Measurements from ENCODE around the gene ZNF792.
"Not testable (repeated sequence)": the region's sequence is repeated elsewhere in the genome, so short reads cannot be mapped to it uniquely, and the experiment has no call there.

The ZNF792 gene

GRCh38 chr19:34998777-34999497 is 34.9 kb upstream of the ZNF792 start:
- peak; percentile 85 for DNase-seq (ENCODE audit: low read depth, low spot score)

- DNase-seq (ENCODE audit: low read depth, low spot score): not testable (repeated sequence)
Measured at GRCh38 chr19:34998224-34998623, 34.2 kb upstream of the ZNF792 start.

- DNase-seq (ENCODE audit: low read depth, low spot score): no peak
Measured at GRCh38 chr19:34997071-34997617, 33.1 kb upstream of the ZNF792 start.

GRCh38 chr19:34995551-34995950 is 31.5 kb upstream of the ZNF792 start:
- DNase-seq (ENCODE audit: low read depth, low spot score): no peak

GRCh38 chr19:34994643-34995541 is 30.9 kb upstream of the ZNF792 start:
- DNase-seq (ENCODE audit: low read depth, low spot score): no peak

- no peak for DNase-seq (ENCODE audit: low read depth, low spot score)
Measured at GRCh38 chr19:34994286-34994642, 30.2 kb upstream of the ZNF792 start.

GRCh38 chr19:34992582-34992981 is 28.6 kb upstream of the ZNF792 start:
- DNase-seq (ENCODE audit: low read depth, low spot score): not testable (repeated sequence)

GRCh38 chr19:34991542-34992333 is 27.7 kb upstream of the ZNF792 start:
- DNase-seq (ENCODE audit: low read depth, low spot score): no peak

GRCh38 chr19:34990578-34991192 is 26.7 kb upstream of the ZNF792 start:
- DNase-seq (ENCODE audit: low read depth, low spot score): no peak

GRCh38 chr19:34989298-34989697 is 25.3 kb upstream of the ZNF792 start:
- no peak for DNase-seq (ENCODE audit: low read depth, low spot score)

GRCh38 chr19:34988119-34988518 is 24.1 kb upstream of the ZNF792 start:
- no peak for DNase-seq (ENCODE audit: low read depth, low spot score)

GRCh38 chr19:34985249-34986022 is 21.4 kb upstream of the ZNF792 start:
- DNase-seq (ENCODE audit: low read depth, low spot score): peak; percentile 38

- DNase-seq (ENCODE audit: low read depth, low spot score): no peak
Measured at GRCh38 chr19:34984287-34984686, 20.3 kb upstream of the ZNF792 start.

- DNase-seq (ENCODE audit: low read depth, low spot score): no peak
Measured at GRCh38 chr19:34983786-34984185, 19.8 kb upstream of the ZNF792 start.

GRCh38 chr19:34982275-34982674 is 18.2 kb upstream of the ZNF792 start:
- no peak for DNase-seq (ENCODE audit: low read depth, low spot score)

GRCh38 chr19:34979819-34980640 is 16.0 kb upstream of the ZNF792 start:
- DNase-seq (ENCODE audit: low read depth, low spot score): no peak

GRCh38 chr19:34976611-34977010 is 12.6 kb upstream of the ZNF792 start:
- no peak for DNase-seq (ENCODE audit: low read depth, low spot score)

GRCh38 chr19:34975056-34975455 is 11.0 kb upstream of the ZNF792 start:
- DNase-seq (ENCODE audit: low read depth, low spot score): no peak

- no peak for DNase-seq (ENCODE audit: low read depth, low spot score)
Measured at GRCh38 chr19:34974646-34975045, 10.6 kb upstream of the ZNF792 start.
